ENCODE data around the gene TTC39C.

- TF ChIP-seq EZH2 (IDR thresholded peaks at IDR 0.05; ENCODE audit: low read depth, unreplicated experiment): no peak
- no peak for TF ChIP-seq REST (IDR thresholded peaks at IDR 0.05; ENCODE audit: unreplicated experiment)
- TF ChIP-seq CTCF (conservative IDR thresholded peaks at IDR 0.05; ENCODE audit: low read depth in 2 of 2): no peak
- no peak for TF ChIP-seq NANOG (IDR thresholded peaks at IDR 0.05; ENCODE audit: borderline replicate concordance)
- TF ChIP-seq CREB1 (CRISPR knock-in tag; IDR thresholded peaks at IDR 0.05; ENCODE audit: low read depth): no peak
- TF ChIP-seq POLR2AphosphoS5 (IDR thresholded peaks at IDR 0.05; ENCODE audit: low read depth): no peak
- no peak for TF ChIP-seq EZH2phosphoT487 (IDR thresholded peaks at IDR 0.05; ENCODE audit: unreplicated experiment)
- no peak for TF ChIP-seq ZNF331 (CRISPR knock-in tag; IDR thresholded peaks at IDR 0.05; ENCODE audit: low read depth)
- TF ChIP-seq STAT1 (IDR thresholded peaks at IDR 0.05; ENCODE audit: unreplicated experiment): no peak
Measured at GRCh38 chr18:24089515-24090337, 75.2 kb downstream of the TTC39C start.

All from GM23338 (cell line).